GM10847 (cell line): ENCODE data around the gene COG4.
A peak's percentile ranks its signal among the peaks of the same experiment; 100 is the strongest.

ENCODE experiments used
- POLR2A ChIP-seq: IDR thresholded peaks from 2 replicates; pipeline ENCODE4 v1.6.1; 2011; ENCODE audit not compliant: insufficient read length; ENCODE audit errors: extremely low read depth

COG4 gene

DNA sequence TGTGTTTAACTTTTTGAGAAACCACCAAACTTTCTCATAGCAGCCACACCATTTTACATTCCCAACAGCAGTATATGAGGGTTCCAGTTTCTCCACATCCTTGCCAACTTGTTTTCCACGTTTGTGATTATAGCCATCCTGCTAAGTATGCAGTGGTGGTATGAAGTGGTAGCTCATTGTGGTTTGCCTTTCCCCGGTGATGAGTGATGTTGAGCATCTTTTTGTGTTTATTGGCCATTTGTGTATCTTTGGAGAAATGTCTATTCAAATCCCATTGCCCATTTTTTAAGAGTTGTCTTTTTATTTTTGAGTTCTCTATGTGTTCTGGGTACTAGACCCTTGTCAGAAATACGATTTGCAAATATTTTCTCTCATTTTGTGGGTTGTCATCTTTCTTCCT, 17.6 kb upstream of the COG4 start:
- TF ChIP-seq POLR2A, result no peak

DNA sequence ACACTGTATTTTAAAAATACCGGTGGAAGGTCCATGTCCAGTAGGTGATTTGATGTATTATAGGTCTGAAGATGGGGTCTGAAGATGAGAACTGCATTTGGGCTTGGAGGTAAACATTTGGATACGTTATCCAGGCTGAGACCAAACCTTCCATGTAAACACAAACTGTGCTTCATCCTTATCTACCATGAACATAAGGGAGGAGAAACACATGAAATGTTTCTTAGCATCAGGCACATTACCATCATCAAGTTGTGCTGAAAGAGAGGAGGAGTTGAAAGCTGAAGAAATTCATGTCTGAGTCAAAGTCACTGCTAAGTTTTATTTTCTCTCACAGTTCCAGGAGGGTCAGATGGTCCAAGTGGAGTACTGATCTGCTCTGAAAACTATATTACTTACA, 11.6 kb upstream of the COG4 start:
- no peak for TF ChIP-seq POLR2A

GRCh38 chr16:70529051-70529777, 5.9 kb upstream of the COG4 start:
- no peak for TF ChIP-seq POLR2A

DNA sequence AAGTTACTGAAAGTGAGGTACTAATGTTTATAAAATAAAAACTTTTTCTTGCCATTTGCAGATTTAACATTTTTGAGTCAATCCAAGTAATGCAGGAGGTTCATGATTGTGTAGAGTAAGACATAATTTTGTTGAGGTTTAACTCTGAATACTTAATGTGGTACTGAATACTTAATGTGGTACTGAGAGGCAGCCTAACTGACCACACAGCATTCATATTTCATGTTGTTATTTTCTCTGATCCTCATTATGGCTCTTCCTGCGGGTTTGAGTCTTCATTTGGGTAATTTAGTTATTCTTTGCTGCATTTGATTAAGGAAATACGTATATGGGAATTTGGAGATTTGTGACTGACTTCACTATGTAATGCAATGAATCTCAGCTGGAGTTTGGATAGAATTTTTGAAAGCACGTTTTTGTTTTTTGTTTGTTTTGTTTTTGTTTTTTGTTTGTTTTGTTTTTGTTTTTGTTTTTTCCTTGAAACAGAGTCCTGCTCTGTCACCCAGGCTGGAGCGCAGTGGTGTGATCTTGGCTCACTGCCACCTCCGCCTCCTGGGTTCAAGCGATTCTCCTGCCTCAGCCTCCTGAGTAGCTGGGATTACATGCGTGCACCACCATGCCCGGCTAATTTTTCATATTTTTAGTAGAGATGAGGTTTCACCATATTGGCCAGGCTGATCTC, 4.1 kb upstream of the COG4 start:
- TF ChIP-seq POLR2A, result no peak

DNA sequence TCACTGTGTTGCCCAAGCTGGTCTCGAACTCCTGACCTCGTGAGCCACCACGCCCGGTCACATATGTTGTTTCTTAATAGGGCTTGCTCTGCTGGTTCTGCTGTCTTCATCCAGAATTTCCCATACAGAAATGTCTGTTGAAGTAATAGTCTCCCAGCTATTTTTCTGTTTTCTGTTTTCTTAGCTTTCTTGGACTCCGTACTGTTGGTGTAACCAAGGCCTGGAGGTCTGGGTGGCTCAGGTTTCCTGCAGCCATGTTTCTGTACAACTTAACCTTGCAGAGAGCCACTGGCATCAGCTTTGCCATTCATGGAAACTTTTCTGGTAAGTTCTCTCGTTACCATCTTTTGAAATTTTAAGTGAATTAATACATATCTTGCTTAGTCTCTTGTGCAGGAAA, 3.0 kb upstream of the COG4 start:
- no peak for TF ChIP-seq POLR2A

- TF ChIP-seq POLR2A, result peak; percentile 63
These were observed 517 bp upstream of the COG4 start, which contains the start of gene SF3B3 for GRCh38 chr16:70523743-70524398. Gene SF3B3 (plus strand): TSS chr16:70523816. CDS start chr16:70526657, 2,841 bp downstream.

DNA sequence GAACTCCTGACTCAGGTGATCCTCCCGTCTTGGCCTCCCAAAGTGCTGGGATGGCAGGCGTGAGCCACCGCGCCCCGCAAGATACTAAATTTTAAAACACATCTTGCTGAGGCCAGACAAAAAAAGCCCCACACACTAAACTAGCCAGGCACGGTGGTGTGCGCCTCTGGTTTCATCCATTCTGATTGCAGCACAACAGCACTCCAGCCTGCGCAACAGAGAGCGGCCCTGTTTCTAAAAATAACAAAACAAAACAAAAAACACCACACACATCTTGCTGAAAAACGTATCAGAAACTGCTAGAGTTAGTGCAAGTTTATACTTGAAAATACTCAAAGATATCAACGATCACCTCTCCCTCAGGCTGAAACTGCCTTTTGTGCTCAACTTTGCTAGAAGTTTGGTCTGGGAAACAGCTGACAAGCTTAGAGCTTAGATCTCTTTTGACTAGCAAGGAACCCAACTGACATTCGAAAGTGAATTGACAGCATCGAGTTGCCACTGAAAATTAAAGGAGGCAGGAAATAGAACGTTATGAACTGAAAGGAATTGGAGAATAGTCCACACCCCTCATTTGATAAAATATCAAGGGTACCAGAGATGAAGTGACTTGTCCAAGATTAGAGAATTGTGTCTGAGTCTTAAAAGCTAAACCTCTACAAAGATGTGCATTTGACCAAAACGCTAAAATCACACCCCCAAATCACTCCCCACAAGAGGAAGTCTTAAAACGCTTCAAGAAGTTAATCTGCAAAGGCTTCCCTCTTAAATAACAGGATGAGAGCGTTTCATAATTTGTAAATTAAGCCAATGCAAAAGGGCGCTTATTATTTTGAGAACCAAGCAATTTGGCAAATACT, 908 bp downstream of the COG4 start:
- no peak for TF ChIP-seq POLR2A

GRCh38 chr16:70520612-70521297, 2.6 kb downstream of the COG4 start:
- no peak for TF ChIP-seq POLR2A

- TF ChIP-seq POLR2A, result no peak
These were observed 10.9 kb downstream of the COG4 start for GRCh38 chr16:70512456-70512855.

GRCh38 chr16:70511833-70512232, 11.5 kb downstream of the COG4 start:
- no peak for TF ChIP-seq POLR2A

GRCh38 chr16:70510216-70510615, 13.1 kb downstream of the COG4 start:
- TF ChIP-seq POLR2A, result no peak

GRCh38 chr16:70508752-70509151, 14.6 kb downstream of the COG4 start:
- TF ChIP-seq POLR2A, result no peak

- TF ChIP-seq POLR2A, result no peak
These were observed 26.8 kb downstream of the COG4 start for GRCh38 chr16:70496513-70496912.

DNA sequence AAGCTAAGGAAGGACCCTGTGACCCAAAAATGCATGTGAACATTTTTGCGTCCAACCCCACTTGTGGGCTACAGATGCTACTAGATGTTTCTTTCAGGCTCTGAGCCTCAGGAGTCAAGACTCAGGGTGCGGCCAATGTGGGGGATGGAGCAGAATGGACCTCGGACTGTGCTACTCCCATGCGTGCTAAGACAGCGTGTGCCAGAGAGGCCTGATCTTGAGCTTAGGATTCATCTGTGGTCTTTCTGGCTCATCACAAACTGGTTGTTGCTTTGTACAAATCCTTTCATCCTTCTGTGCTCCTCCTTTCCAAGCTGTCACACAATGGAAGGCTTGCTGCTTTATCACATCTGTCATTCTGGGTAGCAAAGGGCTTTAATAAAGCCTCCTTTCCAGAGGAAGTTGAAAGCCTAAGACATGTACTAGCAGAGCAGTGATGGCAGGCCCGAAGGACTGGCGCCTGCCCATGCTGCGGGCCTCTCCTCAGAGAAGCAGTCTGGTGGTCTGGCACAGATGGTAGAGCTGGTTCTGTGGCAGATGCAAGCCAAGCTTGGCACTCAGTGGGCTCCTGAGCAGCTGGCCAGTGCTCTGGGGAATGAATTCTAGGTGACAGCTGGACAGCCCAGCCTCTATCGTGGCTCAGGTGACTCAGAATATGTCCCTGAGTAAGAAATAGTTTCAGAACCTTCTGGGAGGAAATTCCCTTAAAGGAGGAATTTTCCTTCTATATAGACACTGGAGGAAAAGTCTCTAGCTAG, 27.8 kb downstream of the COG4 start:
- TF ChIP-seq POLR2A, result no peak
